Choroid plexus epithelial cell (primary cell): Measurements from ENCODE around the gene TAAR9.

Experiments used
- DNase-seq: peaks from one replicate; pipeline ENCODE4 v3.0.0-alpha.2; 2010; ENCODE audit warnings: low read depth
- H3K4me3 ChIP-seq: 2 replicates; pipeline ENCODE4 v1.5.1; 2011; ENCODE audit warnings: low read depth, mild to moderate bottlenecking, control low read depth, low read length, moderate library complexity
- CTCF ChIP-seq: conservative IDR thresholded peaks from 2 replicates; pipeline ENCODE4 v1.5.1; 2011; ENCODE audit warnings: low read depth, mild to moderate bottlenecking, control low read depth, inconsistent platforms, low read length, moderate library complexity

TAAR9 gene

GRCh38 chr6:132537977-132538376 lies at the start of gene TAAR9:
Gene TAAR9, plus strand, starts transcription at chr6:132538277. Its CDS starts 13 bp downstream, at chr6:132538290.
- TF ChIP-seq CTCF, result no peak
- no peak for DNase-seq
- H3K4me3 ChIP-seq, result no peak within 1 kb of the TSS

GRCh38 chr6:132489376-132489775 lies 48.7 kb upstream of the TAAR9 start:
- TF ChIP-seq CTCF, result no peak
- no peak for DNase-seq
- no peak overlapping the region for H3K4me3 ChIP-seq

GRCh38 chr6:132490024-132490423 lies 48.1 kb upstream of the TAAR9 start:
- TF ChIP-seq CTCF, result no peak
- no peak overlapping the region for H3K4me3 ChIP-seq
- DNase-seq, result peak; percentile 27

- no peak for DNase-seq
- H3K4me3 ChIP-seq, result no peak overlapping the region
- no peak for TF ChIP-seq CTCF
Measured at GRCh38 chr6:132490478-132491204, 47.4 kb upstream of the TAAR9 start.

- TF ChIP-seq CTCF, result no peak
Measured at GRCh38 chr6:132491303-132491702, 46.8 kb upstream of the TAAR9 start.

GRCh38 chr6:132491881-132492280 lies 46.2 kb upstream of the TAAR9 start:
- TF ChIP-seq CTCF, result no peak
- H3K4me3 ChIP-seq, result no peak overlapping the region

More at GRCh38 chr6:132491303-132491702, 46.8 kb upstream of the TAAR9 start:
- no peak overlapping the region for H3K4me3 ChIP-seq
- DNase-seq, result peak; percentile 76

GRCh38 chr6:132494954-132495353 lies 43.1 kb upstream of the TAAR9 start:
- DNase-seq, result no peak
- no peak overlapping the region for H3K4me3 ChIP-seq
- TF ChIP-seq CTCF, result no peak

More at GRCh38 chr6:132491881-132492280, 46.2 kb upstream of the TAAR9 start:
- DNase-seq, result no peak
